Jurkat, Clone E6-1 (cell line): Measurements from ENCODE around the gene SLC6A4. TPM values are rescaled to one million over a fixed set of nuclear protein-coding genes. Genes with fewer than 3 reads are reported as not detected.
A peak's percentile ranks its signal among the peaks of the same experiment; 100 is the strongest.

ENCODE experiments used
- DNase-seq: peaks from one replicate; pipeline ENCODE4 v3.0.0-alpha.2; 2011; ENCODE audit warnings: low read depth, low spot score
- H3K4me3 ChIP-seq: 2 replicates; pipeline ENCODE4 v1.5.1; 2011; ENCODE audit warnings: mild to moderate bottlenecking, low read length, control low read depth, moderate library complexity
- polyA plus RNA-seq: library from polyadenylated mRNA; unstranded; fragments of >200 nt; gene quantifications from one replicate; pipeline ENCODE4 v1.2.1, GENCODE V29; 2012; ENCODE audit warnings: missing spikeins; ENCODE audit not compliant: insufficient read length, insufficient read depth

SLC6A4 gene
- not detected for polyA plus RNA-seq

- peak within 1 kb of the TSS; percentile 21 for H3K4me3 ChIP-seq
- no peak for DNase-seq
Observed at GRCh38 chr17:30235386-30236296, at the start of gene SLC6A4. Gene SLC6A4 (minus strand): TSS chr17:30235697. CDS start chr17:30221958, 13,739 bp downstream.

DNA sequence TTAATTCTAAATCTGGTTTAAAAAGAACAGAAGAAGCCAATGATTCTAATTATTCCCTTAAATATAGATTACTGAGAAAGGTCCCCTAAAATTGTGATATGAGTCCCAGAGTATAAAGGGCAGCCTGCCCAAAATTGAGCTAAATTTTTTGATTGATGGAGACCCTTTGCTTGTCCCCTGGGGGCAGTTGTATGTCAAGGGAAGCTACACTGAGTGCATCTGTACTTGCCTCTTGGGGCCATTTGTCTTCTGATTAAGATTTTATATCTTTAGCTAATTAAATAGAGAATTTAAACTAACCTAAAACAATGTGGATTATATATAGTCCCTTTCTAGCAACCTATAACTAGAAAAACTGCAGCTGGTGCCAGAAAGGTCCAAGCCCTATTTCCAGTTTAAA is 43.7 kb upstream of the SLC6A4 start:
- H3K4me3 ChIP-seq, result no peak overlapping the region
- DNase-seq, result no peak

DNA sequence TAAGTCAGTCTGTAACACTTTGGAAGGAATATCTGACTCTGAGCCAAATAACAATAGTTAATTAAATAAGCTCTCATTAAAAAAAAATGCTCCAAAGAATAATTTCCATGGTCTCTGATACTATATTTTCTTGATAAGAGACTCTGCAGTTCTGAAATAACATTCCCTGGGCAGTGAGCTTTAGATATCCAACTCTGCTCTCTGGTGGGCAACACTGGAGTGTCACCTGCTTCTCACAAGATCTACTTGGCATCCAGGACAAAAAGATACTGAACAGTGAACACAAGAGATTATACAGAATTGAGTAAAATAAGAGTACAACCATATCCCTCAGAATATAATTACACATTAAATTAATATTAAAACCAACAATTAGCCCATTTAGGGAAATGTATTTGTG is 42.5 kb upstream of the SLC6A4 start:
- no peak for DNase-seq
- no peak overlapping the region for H3K4me3 ChIP-seq

GRCh38 chr17:30275911-30276310 is 40.4 kb upstream of the SLC6A4 start:
- no peak overlapping the region for H3K4me3 ChIP-seq
- no peak for DNase-seq

- no peak for DNase-seq
- no peak overlapping the region for H3K4me3 ChIP-seq
Observed at GRCh38 chr17:30274887-30275286, 39.4 kb upstream of the SLC6A4 start.

GRCh38 chr17:30273373-30273772 is 37.9 kb upstream of the SLC6A4 start:
- H3K4me3 ChIP-seq, result no peak overlapping the region
- no peak for DNase-seq

- DNase-seq, result no peak
Observed at GRCh38 chr17:30271102-30271501, 35.6 kb upstream of the SLC6A4 start.

DNA sequence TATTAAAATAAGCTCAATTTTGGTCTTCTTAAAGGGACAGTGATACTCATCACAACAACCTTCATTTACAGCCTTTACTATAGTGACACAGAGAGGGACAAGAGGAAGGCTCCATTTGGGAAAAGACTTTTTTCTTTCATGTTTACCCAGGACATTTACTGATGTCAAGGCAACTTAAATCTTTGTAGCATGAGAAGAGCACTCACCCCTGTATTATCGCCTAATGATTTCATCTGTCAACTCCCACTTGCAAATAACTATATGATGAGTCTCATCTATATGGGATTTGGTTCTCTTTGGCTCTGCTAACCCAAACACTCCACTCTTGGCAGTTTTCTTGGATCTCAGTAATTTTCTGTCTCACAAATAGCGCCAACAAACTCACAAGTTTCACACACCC is 32.1 kb upstream of the SLC6A4 start:
- DNase-seq, result no peak
- no peak overlapping the region for H3K4me3 ChIP-seq

More at GRCh38 chr17:30271102-30271501, 35.6 kb upstream of the SLC6A4 start:
- H3K4me3 ChIP-seq, result no peak overlapping the region

- no peak for DNase-seq
- H3K4me3 ChIP-seq, result no peak overlapping the region
Observed at GRCh38 chr17:30263552-30264333, 28.2 kb upstream of the SLC6A4 start.

- DNase-seq, result no peak
- no peak overlapping the region for H3K4me3 ChIP-seq
Observed at GRCh38 chr17:30256756-30257506, 21.4 kb upstream of the SLC6A4 start.

- DNase-seq, result no peak
- no peak overlapping the region for H3K4me3 ChIP-seq
Observed at GRCh38 chr17:30254150-30254549, 18.7 kb upstream of the SLC6A4 start.

DNA sequence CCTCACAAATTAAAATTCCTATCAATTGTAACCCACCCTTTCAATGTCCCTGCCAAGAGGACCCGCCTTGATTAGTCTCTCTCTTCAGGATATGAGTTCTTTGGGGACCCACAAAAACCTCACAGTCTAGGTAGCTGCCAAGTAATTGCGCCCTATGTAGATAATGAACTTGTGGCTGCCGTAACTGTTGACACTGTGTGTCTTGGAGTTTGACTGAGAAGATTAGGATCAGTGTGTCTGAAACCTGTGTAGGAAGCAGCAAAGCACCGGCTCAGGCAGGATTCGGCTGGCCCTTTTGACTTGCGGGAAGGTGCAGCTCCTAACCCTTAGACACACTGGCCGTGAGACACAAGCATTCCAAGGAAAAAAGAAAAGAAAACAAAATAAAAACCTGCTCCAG is 17.8 kb upstream of the SLC6A4 start:
- DNase-seq, result no peak

DNA sequence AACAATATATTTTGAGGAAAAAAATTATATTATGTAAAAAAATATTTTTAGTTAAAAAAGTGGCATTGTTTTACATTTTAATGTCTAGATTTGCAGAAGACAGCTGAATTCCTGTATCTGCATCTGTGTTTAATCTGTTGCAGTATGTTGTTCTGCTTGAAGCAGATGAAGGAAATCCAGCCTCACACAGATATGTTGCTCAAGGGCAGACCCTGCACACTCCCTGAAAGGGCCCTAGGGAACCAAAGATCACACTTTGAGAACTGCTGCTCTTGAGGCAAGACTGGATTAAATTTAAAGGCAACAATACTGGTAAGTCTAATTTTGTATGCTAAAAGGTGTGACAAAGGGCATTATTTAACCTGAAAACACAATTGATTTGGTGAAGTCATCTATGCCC is 16.4 kb upstream of the SLC6A4 start:
- no peak overlapping the region for H3K4me3 ChIP-seq
- DNase-seq, result no peak

More for the DNA sequence above, 17.8 kb upstream of the SLC6A4 start:
- H3K4me3 ChIP-seq, result no peak overlapping the region

DNA sequence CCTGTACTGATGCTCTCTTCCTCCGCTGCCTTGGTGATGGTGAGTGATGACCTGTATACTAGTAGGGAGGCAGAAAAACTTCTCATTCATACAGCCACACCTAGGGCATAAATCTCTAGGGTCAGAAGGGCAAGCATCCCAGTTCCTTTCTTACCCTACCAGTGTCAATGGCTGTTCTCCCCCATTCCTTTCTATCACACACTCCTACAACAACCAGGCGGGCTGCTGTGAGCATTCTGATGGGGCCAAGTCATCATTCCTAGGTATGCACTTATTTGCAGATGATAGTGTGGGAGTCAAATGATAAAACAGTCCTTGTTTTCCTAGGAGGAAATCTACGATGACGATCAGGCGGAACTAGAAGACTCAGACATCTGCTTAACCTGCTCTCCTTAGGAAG is 14.0 kb upstream of the SLC6A4 start:
- DNase-seq, result no peak
- H3K4me3 ChIP-seq, result no peak overlapping the region

DNA sequence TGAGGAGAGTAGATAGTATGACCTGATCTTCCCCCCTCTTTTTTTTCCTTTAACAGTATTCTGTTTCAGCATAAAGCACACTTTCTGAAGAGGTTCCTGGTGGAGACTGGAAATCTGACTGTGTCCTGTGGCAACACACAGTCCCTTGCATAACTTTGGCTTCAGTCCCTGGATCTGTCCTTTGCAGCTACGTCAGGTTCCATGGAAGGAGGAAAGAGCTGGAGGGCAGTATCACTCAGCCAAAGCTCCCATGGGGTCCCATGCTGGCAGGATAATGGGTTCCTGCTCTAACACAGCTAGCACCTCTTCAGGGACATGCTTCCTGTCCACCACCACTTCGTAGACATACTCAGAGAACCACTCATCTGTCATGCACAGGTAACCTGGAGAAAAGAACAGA is 13.3 kb upstream of the SLC6A4 start:
- DNase-seq, result no peak
- H3K4me3 ChIP-seq, result no peak overlapping the region

- DNase-seq, result no peak
- no peak overlapping the region for H3K4me3 ChIP-seq
Observed at GRCh38 chr17:30246460-30246859, 11.0 kb upstream of the SLC6A4 start.

DNA sequence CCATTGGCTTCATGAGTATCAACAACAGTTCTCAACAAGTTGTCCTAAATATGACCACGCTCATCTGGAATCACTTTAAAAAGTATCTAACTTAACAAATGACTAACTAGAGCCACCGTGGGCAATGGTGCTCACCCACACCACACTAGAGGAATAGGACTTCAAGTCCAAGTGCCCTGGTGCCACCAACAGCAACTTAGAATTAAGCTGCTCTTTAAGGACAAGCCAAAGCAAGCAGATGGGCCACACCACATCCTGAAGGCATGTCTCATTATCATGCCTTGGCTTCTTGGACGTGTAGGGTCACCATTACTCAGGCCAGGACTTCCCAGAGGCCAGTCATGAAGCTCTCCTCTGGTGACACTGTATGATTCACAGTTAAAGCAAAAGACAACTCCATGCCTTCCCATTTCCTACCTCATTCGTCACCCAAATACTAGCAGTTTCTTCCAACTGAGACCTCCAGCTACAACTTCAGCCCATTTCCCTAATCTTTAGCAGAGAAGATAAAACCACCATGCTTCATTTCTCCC is 9.4 kb upstream of the SLC6A4 start:
- DNase-seq, result no peak
- H3K4me3 ChIP-seq, result no peak overlapping the region

DNA sequence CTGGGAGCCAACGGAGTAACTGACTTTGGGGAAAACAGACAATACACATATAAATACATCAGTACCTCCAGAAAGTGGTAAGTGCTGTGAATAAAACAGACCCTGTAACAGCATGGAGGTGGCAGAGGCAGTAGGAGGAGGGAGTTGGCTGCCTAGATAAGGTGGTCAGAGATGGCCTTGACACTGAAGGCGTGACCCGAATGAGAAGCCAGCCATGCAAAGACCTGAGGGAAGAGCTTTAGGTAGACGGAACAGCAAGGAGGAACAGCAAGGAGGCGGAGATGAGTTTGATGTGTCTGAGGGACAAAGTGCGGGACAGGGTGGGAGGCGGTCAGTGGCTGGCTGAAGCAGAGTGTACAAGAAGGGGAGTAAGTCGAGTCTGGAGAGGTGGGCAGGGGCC is 8.1 kb upstream of the SLC6A4 start:
- no peak for DNase-seq
- no peak overlapping the region for H3K4me3 ChIP-seq

GRCh38 chr17:30243002-30243401 is 7.5 kb upstream of the SLC6A4 start:
- H3K4me3 ChIP-seq, result no peak overlapping the region
- no peak for DNase-seq
